Gastrocnemius medialis (tissue), 4 donors: ENCODE measurements around the gene NUDT2. TPM values are rescaled to one million over a fixed set of nuclear protein-coding genes. Genes with fewer than 3 reads are reported as not detected.

Experiments
- ATAC-seq, 2 donors: fragments of 150-250 bp; one replicate each; pipeline ENCODE4 v1.9.1; 2016
- DNase-seq, 2 donors: peaks; one replicate each; pipeline ENCODE4 v3.0.0-alpha.2; 2019
- H3K27ac ChIP-seq, 4 donors: fragments of 200-600 bp; sonication (generic); 1 replicate in 1 of 4; 2 replicates in 3 of 4; pipeline ENCODE4 v1.5.1; 2016 to 2018; ENCODE audit warnings: mild to moderate bottlenecking in 2 of 4, moderate library complexity in 1 of 4
- H3K27me3 ChIP-seq, 3 donors: fragments of 200-600 bp; sonication (generic) in 2 of 3; 1 replicate in 1 of 3; 2 replicates in 2 of 3; pipeline versions ENCODE4 v1.5.1 to v1.6.0; 2016 to 2019; ENCODE audit warnings: mild to moderate bottlenecking in 1 of 3, moderate library complexity in 1 of 3
- H3K36me3 ChIP-seq, 2 donors: fragments of 200-600 bp; sonication (generic) in 1 of 2; one replicate each; pipeline ENCODE4 v1.5.1; 2017 to 2018
- H3K4me1 ChIP-seq, 2 donors: fragments of 200-600 bp; sonication (generic) in 1 of 2; one replicate each; pipeline ENCODE4 v1.5.1; 2016 to 2017; ENCODE audit warnings: mild to moderate bottlenecking in 2 of 2
- H3K4me3 ChIP-seq, 4 donors: fragments of 200-600 bp; sonication (generic) in 3 of 4; 1 replicate in 1 of 4; 2 replicates in 3 of 4; pipeline ENCODE4 v1.5.1; 2016 to 2019; ENCODE audit warnings: mild to moderate bottlenecking in 2 of 4
- H3K9me3 ChIP-seq, 3 donors: fragments of 200-600 bp; sonication (generic) in 2 of 3; 1 replicate in 1 of 3; 2 replicates in 2 of 3; pipeline ENCODE4 v1.5.1; 2016 to 2019
- POLR2A ChIP-seq, 2 donors: fragments of 450-650 bp; IDR thresholded peaks; one replicate each; pipeline ENCODE4 v1.6.1; 2017; ENCODE audit warnings: antibody characterized with exemption in 2 of 2, mild to moderate bottlenecking in 2 of 2, moderate library complexity in 2 of 2
- in situ Hi-C, 4 donors: fragments of 200-750 bp; cut with MboI; loops; one replicate each; pipeline versions ENCODE4 v1.15.0 to v1.8.0; 2017; ENCODE audit warnings: low sequenced_read_pairs in 4 of 4
- intact Hi-C: fragments of 100-400 bp; cut with DNase I; formaldehyde crosslinking; loops from one replicate; pipeline ENCODE4 v1.15.1; 2023; ENCODE audit warnings: low total_unique reads
- total RNA-seq, 4 donors: library from RNA; depleted of rRNA; stranded (reverse); fragments of >200 nt; gene quantifications; one replicate each; pipeline versions ENCODE4 v1.1.0 to v1.2.3, GENCODE V29; 2016
- TF ChIP-seq, protein P1 (sequence below), 5 experiments: fragments of 450-650 bp in 3 of 5; fragments of 200-600 bp in 2 of 5; sonication (generic) in 2 of 5; IDR thresholded peaks in 4 of 5; conservative IDR thresholded peaks in 1 of 5; 1 replicate in 4 of 5; 2 replicates in 1 of 5; pipeline ENCODE4 v1.5.1; 2016 to 2019; ENCODE audit warnings: antibody characterized with exemption in 5 of 5, mild to moderate bottlenecking in 3 of 5, moderate library complexity in 3 of 5

The NUDT2 gene
- total RNA-seq, 4 donors from 2014 or later, result 8.2 to 19.9 (median 16.1) TPM

DNA sequence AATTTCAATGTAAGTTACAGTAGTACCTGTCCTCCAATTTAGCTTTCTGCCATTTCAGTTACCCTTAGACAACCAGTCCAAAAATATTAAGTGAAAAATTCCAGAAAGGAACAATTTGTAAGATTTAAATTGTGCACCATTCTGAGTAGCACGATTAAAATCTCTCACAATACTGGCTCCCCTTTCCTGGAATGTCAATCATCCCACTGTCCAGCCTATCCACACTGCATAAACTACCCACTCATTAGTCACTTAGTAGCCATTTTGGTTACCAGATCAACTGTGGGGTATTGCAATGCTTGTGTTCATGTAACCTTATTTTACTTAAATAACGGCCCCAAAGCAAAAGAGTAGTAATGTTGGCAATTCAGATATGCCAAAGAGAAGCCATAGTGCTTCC, 11.9 kb upstream of the NUDT2 start:
- intact Hi-C loops, result no loop called here

GRCh38 chr9:34318163-34318790, 11.1 kb upstream of the NUDT2 start:
- Histone ChIP-seq H3K4me3 (no peak overlapping the region), H3K27me3 (no peaks in the 10 kb centered on the region), H3K9me3 (no peaks in the 10 kb centered on the region), H3K36me3 (no peaks in the 10 kb centered on the region), H3K4me1 (peaks cover 7 to 8% of the 10 kb centered on the region in 2 donors), H3K27ac (no peak overlapping the region)
- intact Hi-C loops, result no loop called here
- DNase-seq (no peak), ATAC-seq (no peak)
- in situ Hi-C loops, result no loop called here
- TF ChIP-seq, protein P1, sequence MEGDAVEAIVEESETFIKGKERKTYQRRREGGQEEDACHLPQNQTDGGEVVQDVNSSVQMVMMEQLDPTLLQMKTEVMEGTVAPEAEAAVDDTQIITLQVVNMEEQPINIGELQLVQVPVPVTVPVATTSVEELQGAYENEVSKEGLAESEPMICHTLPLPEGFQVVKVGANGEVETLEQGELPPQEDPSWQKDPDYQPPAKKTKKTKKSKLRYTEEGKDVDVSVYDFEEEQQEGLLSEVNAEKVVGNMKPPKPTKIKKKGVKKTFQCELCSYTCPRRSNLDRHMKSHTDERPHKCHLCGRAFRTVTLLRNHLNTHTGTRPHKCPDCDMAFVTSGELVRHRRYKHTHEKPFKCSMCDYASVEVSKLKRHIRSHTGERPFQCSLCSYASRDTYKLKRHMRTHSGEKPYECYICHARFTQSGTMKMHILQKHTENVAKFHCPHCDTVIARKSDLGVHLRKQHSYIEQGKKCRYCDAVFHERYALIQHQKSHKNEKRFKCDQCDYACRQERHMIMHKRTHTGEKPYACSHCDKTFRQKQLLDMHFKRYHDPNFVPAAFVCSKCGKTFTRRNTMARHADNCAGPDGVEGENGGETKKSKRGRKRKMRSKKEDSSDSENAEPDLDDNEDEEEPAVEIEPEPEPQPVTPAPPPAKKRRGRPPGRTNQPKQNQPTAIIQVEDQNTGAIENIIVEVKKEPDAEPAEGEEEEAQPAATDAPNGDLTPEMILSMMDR (IDR thresholded peaks at IDR 0.05 in 4 of 5, conservative IDR thresholded peaks at IDR 0.05 in 1 of 5), result no peak
- no peak for TF ChIP-seq POLR2A (IDR thresholded peaks at IDR 0.05)

More for the DNA sequence above, 11.9 kb upstream of the NUDT2 start:
- Histone ChIP-seq H3K27me3 (no peaks in the 10 kb centered on the region), H3K36me3 (no peaks in the 10 kb centered on the region), H3K9me3 (no peaks in the 10 kb centered on the region), H3K4me1 (no peaks in the 10 kb centered on the region), H3K27ac (no peak overlapping the region), H3K4me3 (no peak overlapping the region)
- TF ChIP-seq, protein P1 (IDR thresholded peaks at IDR 0.05 in 4 of 5, conservative IDR thresholded peaks at IDR 0.05 in 1 of 5), result no peak
- TF ChIP-seq POLR2A (IDR thresholded peaks at IDR 0.05), result no peak
- in situ Hi-C loops, result no loop called here
- DNase-seq (no peak), ATAC-seq (no peak)

DNA sequence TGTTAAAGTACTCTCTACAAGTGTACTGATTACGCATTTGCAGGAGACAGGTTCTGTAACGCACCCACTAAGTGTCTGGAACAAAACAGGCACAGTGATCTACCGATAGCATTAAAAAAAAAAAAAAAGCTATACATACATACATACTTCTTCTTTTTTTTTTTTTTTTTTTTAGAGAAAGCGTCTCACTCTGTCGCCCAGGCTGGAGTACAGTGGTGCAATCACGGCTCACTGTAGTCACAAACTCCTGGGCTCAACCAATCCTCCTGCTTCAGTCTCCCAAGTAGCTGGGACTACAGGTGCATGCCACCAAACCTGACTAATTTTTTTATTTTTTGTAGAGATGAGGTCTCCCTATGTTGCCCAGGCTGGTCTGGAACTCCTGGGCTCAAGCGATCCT, 7.9 kb upstream of the NUDT2 start:
- TF ChIP-seq, protein P1 (IDR thresholded peaks at IDR 0.05 in 4 of 5, conservative IDR thresholded peaks at IDR 0.05 in 1 of 5), result no peak
- no peak for TF ChIP-seq POLR2A (IDR thresholded peaks at IDR 0.05)
- Histone ChIP-seq H3K4me1 (peaks cover 10 to 12% of the 10 kb centered on the region in 2 donors), H3K36me3 (no peaks in the 10 kb centered on the region), H3K27me3 (no peaks in the 10 kb centered on the region), H3K4me3 (no peak overlapping the region), H3K27ac (no peak overlapping the region), H3K9me3 (no peaks in the 10 kb centered on the region)
- intact Hi-C loops (no loop called here), in situ Hi-C loops (loop anchor here in 1 of 4 donors (10.0 kb wide), 1 partner anchor 197 kb away; the partner anchor contains the start of gene DCAF12)
- no peak for DNase-seq
- no peak for ATAC-seq

GRCh38 chr9:34322899-34323591, 6.3 kb upstream of the NUDT2 start:
- intact Hi-C loops (no loop called here), in situ Hi-C loops (loop anchor here in 1 of 4 donors (10.0 kb wide), 1 partner anchor 198 kb away; the partner anchor contains the start of gene DCAF12)
- H3K27ac ChIP-seq, result peak overlapping the region in 1 of 4 donors; percentile 35
- H3K36me3 ChIP-seq, result no peaks in the 10 kb centered on the region
- TF ChIP-seq, protein P1 (IDR thresholded peaks at IDR 0.05 in 4 of 5, conservative IDR thresholded peaks at IDR 0.05 in 1 of 5), result no peak
- no peak for TF ChIP-seq POLR2A (IDR thresholded peaks at IDR 0.05)
- ATAC-seq, result no peak
- no peaks in the 10 kb centered on the region for H3K9me3 ChIP-seq
- H3K4me1 ChIP-seq, result peaks cover 10 to 13% of the 10 kb centered on the region in 2 donors
- no peaks in the 10 kb centered on the region for H3K27me3 ChIP-seq
- H3K4me3 ChIP-seq, result no peak overlapping the region
- no peak for DNase-seq
